NT2/D1 (cell line): ENCODE results near the gene CSNK1G3.

ENCODE experiments used
- SUZ12 ChIP-seq: IDR thresholded peaks from 2 replicates; pipeline ENCODE4 v1.6.1; 2011; ENCODE audit not compliant: insufficient read length, insufficient read depth; ENCODE audit errors: extremely low read depth
- YY1 ChIP-seq: IDR thresholded peaks from 2 replicates; pipeline ENCODE4 v1.6.1; 2011; ENCODE audit not compliant: insufficient read length, insufficient read depth
- ZNF274 ChIP-seq: IDR thresholded peaks from 2 replicates; pipeline ENCODE4 v1.6.1; 2011; ENCODE audit warnings: mild to moderate bottlenecking, low read depth, low read length

DNA sequence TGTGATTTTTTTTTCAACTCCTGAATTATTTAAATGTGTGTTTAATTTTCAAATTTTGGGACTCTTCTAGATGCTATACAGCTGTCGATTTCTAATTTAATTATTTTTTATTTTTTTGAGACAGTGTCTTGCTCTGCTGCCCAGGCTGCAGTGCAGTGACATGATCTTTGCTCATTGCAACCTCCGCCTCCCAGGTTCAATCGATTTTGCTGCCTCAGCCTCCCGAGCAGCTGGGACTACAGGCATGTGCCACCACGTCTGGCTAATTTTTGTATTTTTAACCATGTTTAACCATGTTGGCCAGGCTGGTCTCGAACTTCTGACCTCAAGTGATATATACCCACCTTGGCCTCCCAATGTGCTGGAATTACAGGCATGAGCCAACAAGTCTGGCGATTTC, 28.6 kb downstream of the CSNK1G3 start:
- TF ChIP-seq ZNF274 = no peak
- no peak for TF ChIP-seq YY1
- TF ChIP-seq SUZ12 = no peak
